ENCODE results near the gene ATP8B3.

ATP8B3 gene

DNA sequence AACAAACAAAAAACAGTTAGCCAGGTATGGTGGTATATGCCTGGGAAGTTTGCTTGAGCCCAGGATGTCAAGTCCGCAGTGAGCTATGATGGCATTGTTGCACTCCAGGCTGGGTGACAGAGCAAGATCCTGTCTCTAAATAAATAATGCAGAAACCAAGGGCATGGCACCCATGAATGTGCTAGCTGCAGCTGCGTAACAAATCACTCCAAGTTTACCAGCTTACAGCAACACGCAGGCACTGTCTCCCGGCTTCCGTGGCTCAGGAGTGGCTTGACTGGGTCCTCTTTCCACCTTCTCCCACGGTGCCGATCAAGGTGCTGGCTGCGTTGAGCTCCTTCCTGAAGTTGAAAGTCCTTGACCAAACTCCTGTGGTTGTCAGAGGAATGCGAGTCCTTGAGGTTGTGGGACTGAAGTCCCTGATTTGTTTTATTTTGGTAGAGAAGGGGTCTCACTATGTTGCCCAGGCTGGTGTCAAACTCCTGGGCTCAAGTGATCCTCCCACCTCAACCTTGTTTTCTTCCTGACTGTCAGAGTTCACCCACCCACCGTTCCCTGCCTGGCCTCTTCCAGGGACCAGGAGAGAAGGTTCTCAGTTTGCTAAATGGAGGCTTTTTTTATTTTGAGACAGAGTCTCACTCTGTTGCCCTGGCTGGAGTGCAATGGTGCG is 72.0 kb downstream of the ATP8B3 start:
- DNase-seq = no peak

DNA sequence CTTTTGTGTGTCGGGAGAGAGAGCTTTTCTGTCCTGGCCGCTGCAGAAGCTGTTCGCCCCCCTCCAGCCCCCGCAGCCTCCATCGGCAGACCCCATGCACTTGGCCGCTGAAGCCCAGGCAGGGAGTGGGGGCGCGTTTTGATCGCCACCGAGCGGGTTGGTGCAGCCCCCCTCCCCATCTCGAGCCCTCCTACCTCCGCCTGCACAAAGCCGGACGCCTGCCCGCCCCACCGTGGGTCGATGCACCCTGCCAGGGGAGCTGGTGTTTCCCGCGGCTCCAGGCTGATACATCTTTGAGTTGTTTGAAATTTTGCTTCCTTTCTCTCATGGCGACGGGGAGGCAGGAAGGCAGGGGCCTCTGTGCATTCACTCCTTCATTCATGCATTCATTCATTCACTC is 75.1 kb downstream of the ATP8B3 start:
- no peak for DNase-seq

DNA sequence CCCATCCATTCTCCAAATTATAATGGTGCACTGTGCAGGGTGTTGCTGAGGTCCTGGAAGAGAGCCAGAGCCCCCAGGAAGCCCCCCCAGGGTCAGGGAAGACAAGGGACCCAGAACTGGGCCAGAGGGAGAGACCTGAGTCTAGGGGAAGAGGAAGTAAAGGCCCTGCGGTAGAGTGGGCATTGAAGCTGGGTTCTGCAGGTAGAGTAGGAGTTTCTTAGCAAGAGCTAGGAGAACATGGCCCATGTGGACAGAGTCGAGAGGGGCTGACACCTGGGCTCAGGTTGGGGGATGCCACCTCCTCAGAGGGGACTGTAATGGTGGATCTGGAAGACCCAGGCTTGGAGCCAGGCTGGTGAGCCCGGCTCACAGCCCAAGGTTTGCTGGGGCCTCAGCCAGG is 75.8 kb downstream of the ATP8B3 start:
- no peak for DNase-seq

DNA sequence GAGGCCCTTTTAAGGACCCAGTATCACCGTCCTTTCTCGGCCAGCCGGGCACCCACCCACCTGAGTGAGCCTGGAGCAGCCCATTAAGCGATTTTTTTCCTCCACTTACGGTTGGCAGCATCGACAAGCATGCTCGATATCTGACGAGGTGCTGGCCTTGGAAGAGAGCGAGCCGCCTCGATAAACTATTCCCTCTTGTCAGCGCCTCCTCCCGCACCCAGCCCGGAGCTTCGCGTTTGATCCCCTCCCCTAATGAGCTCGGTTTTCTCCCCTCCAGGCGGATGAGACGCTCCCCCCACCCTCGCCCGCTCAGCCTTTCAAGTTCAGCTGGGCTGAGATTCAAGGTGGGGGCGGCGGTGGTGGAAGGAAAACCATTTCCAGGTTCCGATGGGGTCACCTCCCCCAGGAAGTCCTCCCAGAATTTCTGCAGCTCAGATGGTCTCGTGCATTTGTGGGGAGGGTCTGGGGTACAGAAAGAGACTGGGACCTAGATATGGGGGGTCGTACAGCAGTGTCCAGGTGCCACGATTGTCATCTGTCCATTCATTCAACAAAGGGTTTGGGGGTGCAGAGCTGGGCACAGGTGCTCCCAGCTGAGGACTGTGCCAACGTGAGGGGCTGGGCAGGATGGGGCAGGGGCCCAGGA is 77.6 kb downstream of the ATP8B3 start:
- no peak for DNase-seq

Measured in NCI-H524 treated with DMSO at 0.1 percent for 48 hours (cell line).